NCI-H146 treated with DMSO at 0.1 percent for 48 hours (cell line): Measurements from ENCODE around the gene IPCEF1.
A peak's percentile ranks its signal among the peaks of the same experiment; 100 is the strongest.

ENCODE experiments used
- DNase-seq: peaks from one replicate; lab custom pipeline; 2025; ENCODE audit not compliant: unreplicated experiment; lab: John Stamatoyannopoulos, UW

IPCEF1 gene

DNA sequence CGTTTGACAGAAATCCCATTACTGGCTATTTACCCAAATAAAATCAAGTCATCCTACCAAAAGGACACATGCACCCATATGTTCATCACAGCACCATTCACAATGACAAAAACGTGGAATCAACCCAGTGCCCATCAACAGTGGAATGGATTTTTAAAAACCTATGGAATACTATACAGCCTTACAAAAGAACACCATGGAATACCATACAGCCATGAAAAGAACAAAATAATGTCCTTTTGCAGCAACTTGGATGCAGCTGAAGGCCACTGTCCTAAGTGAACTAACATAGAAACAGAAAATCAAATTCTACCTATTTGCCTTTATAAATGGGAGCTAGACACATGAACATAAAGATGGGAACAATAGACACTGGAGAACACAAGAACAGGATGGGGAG, 17.4 kb upstream of the IPCEF1 start:
- DNase-seq: no peak

DNA sequence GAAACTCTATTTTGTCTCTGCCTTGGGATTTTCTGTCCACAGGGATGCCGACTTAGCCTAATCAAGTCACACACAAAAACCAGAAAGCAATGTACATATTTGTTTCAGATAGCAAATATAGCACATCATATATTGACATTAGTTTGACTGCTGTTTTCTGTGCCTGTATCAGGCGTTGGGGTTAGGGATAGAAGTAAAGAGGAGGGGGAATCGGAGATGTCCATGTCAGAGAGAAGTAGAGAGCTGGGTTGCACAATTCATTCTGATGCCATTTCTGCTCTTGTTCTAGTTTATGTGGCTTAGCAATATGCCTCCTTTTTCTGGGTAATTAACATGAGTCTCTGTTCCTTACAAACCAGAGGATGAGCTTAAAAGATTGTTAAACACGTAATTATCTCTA, 14.7 kb upstream of the IPCEF1 start:
- DNase-seq: peak; percentile 49

DNA sequence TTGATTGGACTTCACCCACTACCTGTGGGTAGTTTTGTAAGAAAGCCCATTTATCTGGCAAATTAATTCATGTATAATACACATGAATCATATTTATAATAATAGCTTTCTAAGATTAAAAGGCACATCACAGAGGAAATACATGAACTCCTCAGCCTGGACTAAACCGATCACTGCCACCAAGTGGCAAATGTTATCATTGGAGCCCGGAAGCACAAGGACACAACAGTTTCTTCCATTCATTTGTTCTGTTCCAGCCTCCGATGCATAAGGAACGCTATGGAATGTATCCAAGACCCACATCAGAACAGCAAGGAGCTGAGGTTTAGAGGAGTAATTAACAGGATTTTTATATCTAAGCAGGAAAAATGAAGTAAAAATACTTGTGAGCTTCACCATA, 13.9 kb upstream of the IPCEF1 start:
- DNase-seq: no peak

DNA sequence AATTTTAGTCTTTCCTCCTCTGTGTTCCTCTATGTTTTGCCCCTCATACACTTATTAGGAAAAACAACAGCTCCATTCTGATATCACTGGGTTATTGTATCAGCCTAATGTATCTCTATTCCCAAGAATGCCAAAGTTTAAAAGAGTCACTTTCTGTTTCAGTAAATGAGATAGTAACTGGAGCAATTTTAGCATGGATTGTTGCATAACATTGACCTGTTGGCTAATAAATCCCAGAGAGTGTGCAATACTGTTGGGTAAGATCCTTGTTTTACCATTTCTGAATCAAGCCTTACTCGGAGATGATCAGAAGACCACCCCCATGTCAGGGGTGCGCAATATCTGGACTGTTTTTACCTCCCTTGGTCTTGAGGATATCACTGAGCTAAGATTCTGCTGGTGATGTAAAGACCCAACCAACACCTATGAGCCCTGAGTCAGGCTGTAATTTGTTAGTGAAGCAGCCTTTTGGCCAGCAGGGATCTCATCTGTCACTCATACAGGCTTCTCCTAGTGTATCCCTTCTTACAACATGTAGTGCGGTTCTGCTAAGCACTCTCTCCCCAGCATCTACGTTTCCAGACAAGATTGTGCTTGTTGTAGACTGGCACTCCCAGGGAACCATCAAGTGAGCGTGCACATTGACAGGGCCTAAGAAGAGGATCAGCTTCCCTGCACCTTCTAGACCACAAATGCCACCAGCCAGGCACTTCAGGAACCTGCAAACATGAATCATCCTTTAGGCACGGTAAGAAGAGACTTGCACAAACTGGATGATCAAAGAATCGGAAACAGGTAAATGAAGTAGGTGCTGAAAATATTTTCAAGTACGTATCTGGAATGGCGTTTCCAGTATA, 11.5 kb upstream of the IPCEF1 start:
- no peak for DNase-seq

DNA sequence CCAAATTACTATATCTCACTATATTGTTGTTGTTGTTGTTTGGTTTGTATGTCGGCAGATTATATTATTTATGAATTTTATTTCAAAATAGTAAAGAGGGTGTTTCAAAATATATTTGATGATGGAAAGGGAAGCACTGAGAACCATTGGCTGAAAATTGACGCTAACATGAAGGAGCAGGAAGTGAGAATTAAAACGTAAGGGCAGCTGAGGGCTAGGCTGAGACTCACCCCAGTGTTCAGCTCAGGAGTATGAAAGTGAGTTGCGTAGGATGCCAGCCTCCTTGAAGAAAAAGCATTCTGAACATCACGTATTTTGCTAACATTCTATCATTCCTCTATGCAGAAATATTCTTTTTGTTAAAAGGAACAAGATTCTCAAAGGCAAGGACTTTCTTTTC, 10.7 kb upstream of the IPCEF1 start:
- DNase-seq: no peak

DNA sequence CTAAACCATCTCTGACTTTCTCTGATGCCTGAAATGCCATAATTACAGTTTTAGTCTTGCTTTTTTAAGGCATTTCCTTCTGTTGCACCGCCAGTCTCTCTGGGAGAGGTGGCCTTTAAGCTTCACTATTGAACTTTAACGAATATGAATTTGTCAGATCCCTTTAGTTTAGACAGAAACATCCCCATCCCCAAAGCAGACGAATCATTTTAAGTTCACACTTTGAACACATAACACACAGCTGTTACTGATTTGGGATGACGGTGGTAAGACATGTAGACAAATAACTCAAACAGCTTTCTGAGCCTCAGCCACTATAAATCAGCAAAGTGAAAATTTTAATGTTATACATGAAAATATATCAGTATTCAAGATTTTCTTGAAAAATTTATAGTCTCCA, 7.2 kb upstream of the IPCEF1 start:
- no peak for DNase-seq

DNA sequence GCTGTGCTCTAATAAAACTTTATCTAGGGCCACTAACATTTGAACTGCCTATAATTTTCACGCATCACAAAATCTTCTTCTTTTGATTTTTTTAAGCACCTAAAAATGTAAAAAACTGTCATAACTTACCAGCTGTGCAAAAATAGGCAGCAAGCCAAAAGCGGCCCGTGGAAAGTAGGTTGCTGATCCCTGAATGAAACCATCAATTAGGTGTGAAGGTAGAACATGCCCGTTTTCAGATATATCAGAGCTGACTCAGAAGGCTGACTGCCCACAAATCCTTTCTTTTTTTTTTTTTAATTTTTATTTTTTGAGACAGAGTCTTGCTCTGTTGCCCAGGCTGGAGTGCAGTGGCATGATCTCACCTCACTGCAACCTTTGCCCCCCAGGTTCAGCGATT, 4.9 kb upstream of the IPCEF1 start:
- DNase-seq: no peak

DNA sequence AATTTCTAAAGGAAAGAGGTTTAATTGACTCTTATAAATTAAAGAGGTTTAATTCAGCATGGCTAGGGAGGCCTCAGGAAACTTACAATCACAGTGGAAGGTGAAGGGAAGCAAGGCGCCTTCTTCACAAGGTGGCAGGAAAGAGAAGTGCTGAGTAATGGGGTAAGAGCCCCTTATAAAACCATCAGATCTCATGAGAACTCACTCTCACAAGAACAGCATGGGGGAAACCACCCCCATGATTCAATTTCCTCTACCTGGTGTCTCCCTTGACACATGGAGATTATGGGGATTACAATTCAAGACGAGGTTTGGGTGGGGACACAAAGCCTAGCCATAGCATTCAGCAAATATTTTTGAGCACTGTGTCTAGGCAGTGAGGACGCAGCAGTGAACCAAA, 3.9 kb upstream of the IPCEF1 start:
- DNase-seq: no peak

DNA sequence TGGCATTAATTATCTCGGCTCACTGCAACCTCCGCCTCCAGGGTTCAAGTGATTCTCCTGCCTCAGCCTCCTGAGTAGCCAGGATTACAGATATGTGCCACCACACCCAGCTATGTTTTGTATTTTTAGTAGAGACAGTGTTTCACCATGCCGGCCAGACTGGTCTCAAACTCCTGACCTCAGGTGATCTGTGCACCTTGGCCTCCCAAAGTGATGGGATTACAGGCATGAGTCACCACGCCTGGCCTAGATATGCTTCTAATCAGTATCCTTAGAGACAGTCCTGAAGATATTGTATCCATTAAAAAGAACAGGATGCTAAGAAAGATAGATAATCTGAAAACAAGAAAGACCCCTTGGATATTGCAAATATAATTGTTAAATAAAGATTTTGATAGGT, 3.1 kb upstream of the IPCEF1 start:
- no peak for DNase-seq

DNA sequence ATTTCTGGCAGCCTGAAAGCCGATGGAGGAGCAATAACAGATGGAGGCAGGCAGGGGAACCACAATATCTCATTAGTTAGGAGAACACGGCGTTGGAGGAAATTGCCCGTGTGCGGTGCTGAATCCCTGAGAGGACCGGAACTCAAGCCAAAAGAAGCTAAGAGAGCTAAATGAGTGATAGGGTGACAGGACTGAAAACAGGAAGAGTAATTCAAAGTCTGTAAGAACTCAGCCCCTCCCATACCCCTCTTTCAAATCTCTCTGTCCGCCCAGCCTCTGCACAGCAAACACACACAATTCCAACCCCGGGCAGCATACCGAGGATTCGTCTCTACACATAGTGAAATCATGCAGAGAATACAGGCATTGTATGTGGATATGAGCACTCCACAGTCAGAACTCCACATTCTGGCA, 2.6 kb upstream of the IPCEF1 start:
- no peak for DNase-seq

DNA sequence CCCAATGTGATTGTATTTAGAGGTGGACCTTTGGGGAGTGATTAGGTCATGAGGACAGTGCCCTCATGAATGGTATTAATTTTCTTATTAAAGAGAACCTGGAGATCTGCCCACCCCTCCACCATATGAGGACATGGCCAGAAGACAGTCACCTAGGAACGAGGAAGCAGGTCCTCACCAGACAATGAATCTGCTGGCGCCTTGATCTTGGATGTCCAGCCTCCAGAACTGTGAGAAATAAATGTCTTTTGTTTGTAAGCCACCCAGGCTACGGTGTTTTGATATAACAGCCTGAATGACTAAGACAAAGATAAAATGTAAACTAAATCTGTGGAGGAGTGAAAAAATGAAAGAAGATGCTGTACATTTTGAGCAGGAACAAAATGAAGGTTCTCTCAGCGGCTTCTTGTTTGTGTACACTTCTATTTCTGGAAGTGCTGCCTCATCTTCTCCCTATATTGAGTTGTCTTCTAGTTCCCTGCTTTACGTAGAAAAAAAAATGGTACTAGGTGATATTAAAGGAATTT, 1.5 kb upstream of the IPCEF1 start:
- no peak for DNase-seq

DNA sequence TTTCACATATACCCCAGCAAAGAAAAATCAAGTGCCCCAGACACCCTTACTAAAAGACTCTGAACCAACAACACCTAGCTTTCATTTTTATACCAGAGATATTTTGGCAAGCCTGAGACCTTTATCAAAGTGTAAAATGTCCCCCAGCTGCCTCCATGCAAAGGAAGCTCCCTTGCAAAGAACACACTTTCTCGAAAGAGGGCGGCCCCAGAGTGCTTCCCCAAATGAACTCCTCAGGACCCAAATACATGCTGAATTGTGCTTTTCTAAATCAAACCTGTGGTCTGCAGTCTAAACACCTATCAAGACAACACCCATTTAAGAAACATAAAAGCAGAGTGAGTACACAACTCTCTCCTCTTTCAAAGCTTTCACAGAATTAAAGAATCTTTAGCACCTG, 490 bp downstream of the IPCEF1 start:
- no peak for DNase-seq

DNA sequence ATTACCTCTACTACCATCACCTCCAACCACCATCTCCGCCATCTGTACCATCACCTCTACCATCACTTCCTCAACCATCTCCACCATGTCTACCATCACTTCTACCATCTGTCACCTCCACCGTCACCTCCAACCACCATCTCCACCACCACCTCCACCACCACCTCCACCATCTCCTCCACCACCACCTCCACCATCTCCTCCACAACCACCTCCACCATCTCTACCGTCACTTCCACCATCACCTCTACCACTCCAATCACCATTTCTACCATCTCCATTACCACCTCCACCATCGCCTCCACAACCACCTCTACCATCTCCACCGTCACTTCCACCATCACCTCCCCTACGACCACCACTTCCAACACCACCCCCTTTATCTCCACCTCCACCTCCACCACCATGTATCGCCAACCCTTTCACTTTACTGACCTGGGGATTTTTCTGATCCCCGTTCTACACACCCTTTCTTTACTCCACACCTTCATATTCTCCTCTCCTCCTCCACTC, 2.3 kb downstream of the IPCEF1 start:
- no peak for DNase-seq

DNA sequence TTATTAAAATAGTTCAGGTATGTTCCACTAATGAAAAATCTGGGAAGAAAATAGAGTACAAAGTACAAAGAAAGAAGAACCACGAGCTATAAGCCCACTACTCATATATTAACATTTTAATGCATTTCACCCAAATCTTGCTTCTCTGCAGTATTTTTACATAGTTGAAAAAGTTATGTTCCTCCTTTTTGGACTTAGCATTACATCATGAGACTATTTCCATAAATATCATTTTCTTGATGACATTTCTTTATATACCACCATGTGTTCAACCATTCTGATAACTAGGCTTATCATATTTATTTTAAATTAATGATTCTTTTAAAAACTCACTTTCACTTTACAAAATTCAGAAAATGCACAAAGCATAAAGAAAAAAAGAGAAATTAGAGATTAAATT, 3.0 kb downstream of the IPCEF1 start:
- DNase-seq: no peak

DNA sequence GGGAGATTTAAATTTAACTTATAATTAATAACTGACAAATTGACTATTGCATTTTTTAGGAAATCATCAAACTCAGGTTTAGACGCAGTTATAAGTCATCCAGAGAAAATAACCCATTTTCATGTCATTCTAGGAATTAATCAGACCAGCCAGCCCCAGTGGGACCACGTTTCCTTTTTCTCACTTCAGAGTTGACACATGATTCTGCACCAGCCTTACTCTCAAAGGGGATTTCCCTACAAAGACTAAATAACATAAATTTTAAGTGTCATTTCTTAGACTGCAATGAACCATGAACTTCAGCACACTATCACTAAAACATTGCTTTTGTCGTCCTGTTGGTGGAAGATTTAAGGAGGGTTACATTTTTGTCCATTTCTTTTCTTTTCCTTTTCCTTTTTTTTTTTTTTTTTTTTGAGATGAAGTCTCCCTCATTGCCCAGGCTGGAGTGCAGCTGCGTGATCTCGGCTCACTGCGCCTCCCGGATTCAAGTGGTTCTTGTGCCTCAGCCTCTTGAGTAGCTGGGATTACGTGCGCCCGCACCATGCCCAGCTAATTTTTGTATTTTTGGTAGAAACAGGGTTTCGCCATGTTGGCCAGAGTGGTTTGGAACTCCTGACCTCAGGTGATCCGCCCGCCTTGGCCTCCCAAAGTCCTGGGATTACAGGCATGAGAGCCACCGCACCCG, 3.6 kb downstream of the IPCEF1 start:
- DNase-seq: no peak

DNA sequence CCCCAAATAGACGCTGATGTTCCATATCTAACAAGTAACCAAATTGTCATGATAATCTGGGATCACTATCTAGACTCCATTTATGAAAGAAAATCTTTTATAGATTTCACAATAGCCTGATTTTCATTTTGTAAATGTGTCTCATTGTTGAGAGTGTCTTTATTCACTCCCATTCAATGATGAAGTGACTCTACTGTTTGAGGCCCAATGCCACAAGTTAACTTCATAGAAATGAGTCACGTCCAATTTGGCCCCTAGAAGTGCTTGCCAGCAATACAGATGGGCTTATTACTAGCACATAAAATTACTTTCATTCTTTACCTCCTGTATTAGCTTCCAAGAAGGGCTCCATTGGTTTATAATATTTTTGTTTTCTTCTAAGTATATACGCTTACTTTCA, 6.3 kb downstream of the IPCEF1 start:
- DNase-seq: no peak

DNA sequence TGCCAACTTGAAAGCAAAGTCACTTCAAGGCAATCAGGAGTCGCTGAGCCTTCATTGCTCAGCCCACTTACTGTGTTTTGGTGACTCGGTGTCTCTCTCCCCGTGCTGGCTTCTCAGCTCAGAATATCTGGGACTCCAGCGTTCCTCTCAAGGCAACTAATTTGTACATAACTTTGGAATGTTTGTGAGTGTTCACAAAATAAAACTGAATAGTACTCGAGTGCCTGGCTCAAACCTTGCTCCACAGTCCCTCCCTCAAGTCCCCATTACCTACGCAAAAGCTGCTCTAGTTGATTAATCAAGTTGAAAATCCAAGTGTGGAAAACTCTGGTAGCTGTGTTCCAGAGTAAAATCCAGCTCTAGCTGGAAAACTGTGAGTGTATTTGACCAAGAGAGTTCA, 8.6 kb downstream of the IPCEF1 start:
- no peak for DNase-seq

DNA sequence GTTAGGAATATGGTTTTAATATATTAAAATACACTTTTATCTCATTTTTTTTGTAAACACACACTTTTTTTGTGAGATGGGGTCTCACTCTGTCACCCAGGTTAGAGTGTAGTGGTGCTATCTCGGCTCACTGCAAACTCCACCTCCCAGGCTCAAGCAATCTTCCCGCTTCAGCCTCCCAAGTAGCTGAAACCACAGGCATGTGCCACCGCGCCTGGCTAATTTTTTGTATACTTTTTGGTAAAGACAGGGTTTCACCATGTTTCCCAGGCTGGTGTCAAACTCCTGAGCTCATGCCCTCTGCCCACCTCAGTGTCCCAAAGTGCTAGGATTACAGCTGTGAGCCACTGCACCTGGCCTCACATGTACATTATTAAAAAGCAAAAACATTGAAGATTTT, 10.8 kb downstream of the IPCEF1 start:
- no peak for DNase-seq

DNA sequence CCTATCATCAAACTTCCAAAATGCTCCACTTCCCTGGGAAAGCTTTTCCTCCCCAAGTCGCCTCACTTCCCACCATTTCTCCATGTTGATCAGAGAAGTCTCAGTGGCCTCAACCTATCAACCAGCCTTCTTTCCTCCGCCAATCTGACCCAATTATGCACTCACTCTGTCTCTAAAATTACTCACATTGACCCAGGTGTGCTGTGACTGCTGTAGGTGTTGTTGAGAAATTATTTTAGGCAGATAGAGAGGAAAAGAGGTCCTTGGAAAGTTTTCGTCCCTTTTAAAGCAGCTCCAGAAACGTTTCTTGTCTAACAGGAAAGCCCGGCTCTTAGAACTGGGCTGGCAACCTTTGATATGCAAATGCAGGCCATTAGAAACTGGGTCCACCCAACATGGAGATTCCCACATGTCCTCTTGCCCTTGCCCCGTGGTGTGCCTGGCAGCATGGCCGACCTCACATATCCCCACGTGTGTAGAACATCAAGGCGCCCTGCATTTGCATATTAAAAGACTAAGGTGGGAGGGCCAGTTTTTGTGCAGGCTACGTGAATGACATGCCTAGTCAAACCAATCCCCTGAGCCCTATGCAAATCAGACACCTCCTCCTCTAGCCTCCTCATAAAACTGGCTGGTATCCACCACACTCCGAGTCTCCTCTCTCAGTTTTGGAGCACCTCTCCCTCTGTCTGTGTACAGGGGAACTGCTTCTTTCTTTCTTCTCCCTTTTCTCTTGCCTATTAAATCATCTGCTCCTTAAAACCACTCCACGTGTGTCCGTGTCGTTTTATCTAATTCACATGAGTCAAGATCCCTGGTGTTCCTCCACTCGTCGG, 12.9 kb downstream of the IPCEF1 start:
- DNase-seq: peak; percentile 98

DNA sequence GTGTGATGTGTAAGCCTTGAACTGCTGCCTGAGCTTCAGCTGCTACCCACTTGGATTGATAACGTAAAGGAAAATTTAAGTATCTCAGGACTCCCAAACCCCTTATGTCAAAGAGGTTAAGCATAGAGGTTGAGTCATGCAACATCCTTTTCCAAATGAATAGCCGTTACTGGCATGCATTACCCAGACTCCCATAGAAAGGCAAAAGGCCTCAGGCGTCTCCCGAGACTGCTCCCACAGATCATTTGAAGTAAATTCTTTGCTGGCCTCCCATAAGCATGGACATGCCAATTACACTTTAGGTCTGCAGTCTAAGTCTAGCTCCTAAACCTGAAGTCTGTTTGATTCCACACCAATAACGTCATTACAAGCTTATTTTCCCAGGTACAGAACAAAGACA, 14.7 kb downstream of the IPCEF1 start:
- no peak for DNase-seq

DNA sequence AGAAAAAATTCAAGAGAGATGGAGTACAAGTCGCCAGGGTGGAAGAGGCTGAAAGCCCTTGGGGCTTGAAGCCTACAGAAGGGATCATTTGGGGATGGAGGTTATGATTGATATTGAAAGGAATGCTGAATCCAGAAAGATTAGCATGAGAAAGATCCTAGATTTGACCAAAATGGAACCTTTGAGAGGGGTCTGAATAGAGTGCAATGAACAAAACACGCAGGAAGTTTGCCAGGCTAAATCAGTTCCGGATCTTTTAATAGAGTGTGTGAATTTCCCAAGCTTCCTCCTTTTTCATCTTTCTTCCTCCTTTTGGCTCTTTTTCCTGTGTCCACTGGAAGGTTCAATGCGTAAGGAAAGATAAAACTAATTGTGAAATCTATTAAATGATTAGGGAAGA, 15.3 kb downstream of the IPCEF1 start:
- no peak for DNase-seq
